Stimulated activated CD4-positive, alpha-beta T cell treated with anti-CD3 and anti-CD28 coated beads, TNF-alpha, amount 100 ng/mL, for 48 hours (primary cell): ENCODE measurements around the gene SUCLG1.
A peak's percentile ranks its signal among the peaks of the same experiment; 100 is the strongest.

Experiments used
- DNase-seq, 3 donors: peaks; one replicate each; pipeline ENCODE4 v3.0.0-alpha.2; 2020; ENCODE audit warnings: low read depth in 3 of 3

SUCLG1 gene

GRCh38 chr2:84461310-84461709, 2.2 kb upstream of the SUCLG1 start:
- DNase-seq: no peak

GRCh38 chr2:84460670-84461069, 1.6 kb upstream of the SUCLG1 start:
- DNase-seq: no peak

- DNase-seq: no peak
These were observed 907 bp upstream of the SUCLG1 start for GRCh38 chr2:84459944-84460429.

GRCh38 chr2:84458551-84459017, 496 bp downstream of the SUCLG1 start:
- peak in 2 of 3 donors; percentile 1 to 10 for DNase-seq

GRCh38 chr2:84457686-84458085, 1.4 kb downstream of the SUCLG1 start:
- no peak for DNase-seq

- DNase-seq: no peak
These were observed 2.9 kb downstream of the SUCLG1 start for GRCh38 chr2:84456156-84456555.

- no peak for DNase-seq
These were observed 4.5 kb downstream of the SUCLG1 start for GRCh38 chr2:84454581-84454980.

GRCh38 chr2:84452624-84453023, 6.5 kb downstream of the SUCLG1 start:
- no peak for DNase-seq

GRCh38 chr2:84451579-84451978, 7.5 kb downstream of the SUCLG1 start:
- no peak for DNase-seq

- no peak for DNase-seq
These were observed 8.5 kb downstream of the SUCLG1 start for GRCh38 chr2:84450288-84451227.

GRCh38 chr2:84449711-84450110, 9.4 kb downstream of the SUCLG1 start:
- DNase-seq: no peak

- DNase-seq: no peak
These were observed 10.0 kb downstream of the SUCLG1 start for GRCh38 chr2:84449055-84449454.

GRCh38 chr2:84443477-84443876, 15.6 kb downstream of the SUCLG1 start:
- no peak for DNase-seq

- no peak for DNase-seq
These were observed 16.2 kb downstream of the SUCLG1 start for GRCh38 chr2:84442888-84443287.

- no peak for DNase-seq
These were observed 17.6 kb downstream of the SUCLG1 start for GRCh38 chr2:84441505-84441904.

- no peak for DNase-seq
These were observed 18.0 kb downstream of the SUCLG1 start for GRCh38 chr2:84441036-84441435.

GRCh38 chr2:84435345-84436025, 23.6 kb downstream of the SUCLG1 start:
- no peak for DNase-seq

GRCh38 chr2:84429328-84429727, 29.8 kb downstream of the SUCLG1 start:
- DNase-seq: no peak

GRCh38 chr2:84427235-84428138, 31.6 kb downstream of the SUCLG1 start:
- no peak for DNase-seq

GRCh38 chr2:84425310-84425709, 33.8 kb downstream of the SUCLG1 start:
- no peak for DNase-seq

GRCh38 chr2:84424152-84424551, 34.9 kb downstream of the SUCLG1 start:
- no peak for DNase-seq

- no peak for DNase-seq
These were observed 37.3 kb downstream of the SUCLG1 start for GRCh38 chr2:84421791-84422190.
